ENCODE results near the gene KIAA1958. TPM values are rescaled to one million over a fixed set of nuclear protein-coding genes. Genes with fewer than 3 reads are reported as not detected.

Gene KIAA1958
- polyA plus RNA-seq, 1 of the 3 experiments (the other 2 are of a cell fraction) = 1.6 TPM

GRCh38 chr9:112477330-112477729 is 9.3 kb upstream of the KIAA1958 start (continued):
- TF ChIP-seq, protein P1, sequence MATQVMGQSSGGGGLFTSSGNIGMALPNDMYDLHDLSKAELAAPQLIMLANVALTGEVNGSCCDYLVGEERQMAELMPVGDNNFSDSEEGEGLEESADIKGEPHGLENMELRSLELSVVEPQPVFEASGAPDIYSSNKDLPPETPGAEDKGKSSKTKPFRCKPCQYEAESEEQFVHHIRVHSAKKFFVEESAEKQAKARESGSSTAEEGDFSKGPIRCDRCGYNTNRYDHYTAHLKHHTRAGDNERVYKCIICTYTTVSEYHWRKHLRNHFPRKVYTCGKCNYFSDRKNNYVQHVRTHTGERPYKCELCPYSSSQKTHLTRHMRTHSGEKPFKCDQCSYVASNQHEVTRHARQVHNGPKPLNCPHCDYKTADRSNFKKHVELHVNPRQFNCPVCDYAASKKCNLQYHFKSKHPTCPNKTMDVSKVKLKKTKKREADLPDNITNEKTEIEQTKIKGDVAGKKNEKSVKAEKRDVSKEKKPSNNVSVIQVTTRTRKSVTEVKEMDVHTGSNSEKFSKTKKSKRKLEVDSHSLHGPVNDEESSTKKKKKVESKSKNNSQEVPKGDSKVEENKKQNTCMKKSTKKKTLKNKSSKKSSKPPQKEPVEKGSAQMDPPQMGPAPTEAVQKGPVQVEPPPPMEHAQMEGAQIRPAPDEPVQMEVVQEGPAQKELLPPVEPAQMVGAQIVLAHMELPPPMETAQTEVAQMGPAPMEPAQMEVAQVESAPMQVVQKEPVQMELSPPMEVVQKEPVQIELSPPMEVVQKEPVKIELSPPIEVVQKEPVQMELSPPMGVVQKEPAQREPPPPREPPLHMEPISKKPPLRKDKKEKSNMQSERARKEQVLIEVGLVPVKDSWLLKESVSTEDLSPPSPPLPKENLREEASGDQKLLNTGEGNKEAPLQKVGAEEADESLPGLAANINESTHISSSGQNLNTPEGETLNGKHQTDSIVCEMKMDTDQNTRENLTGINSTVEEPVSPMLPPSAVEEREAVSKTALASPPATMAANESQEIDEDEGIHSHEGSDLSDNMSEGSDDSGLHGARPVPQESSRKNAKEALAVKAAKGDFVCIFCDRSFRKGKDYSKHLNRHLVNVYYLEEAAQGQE (IDR thresholded peaks at IDR 0.05; ENCODE audit: low read depth, low read length) = no peak
- TF ChIP-seq, protein P2, sequence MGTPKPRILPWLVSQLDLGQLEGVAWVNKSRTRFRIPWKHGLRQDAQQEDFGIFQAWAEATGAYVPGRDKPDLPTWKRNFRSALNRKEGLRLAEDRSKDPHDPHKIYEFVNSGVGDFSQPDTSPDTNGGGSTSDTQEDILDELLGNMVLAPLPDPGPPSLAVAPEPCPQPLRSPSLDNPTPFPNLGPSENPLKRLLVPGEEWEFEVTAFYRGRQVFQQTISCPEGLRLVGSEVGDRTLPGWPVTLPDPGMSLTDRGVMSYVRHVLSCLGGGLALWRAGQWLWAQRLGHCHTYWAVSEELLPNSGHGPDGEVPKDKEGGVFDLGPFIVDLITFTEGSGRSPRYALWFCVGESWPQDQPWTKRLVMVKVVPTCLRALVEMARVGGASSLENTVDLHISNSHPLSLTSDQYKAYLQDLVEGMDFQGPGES (IDR thresholded peaks at IDR 0.05; ENCODE audit: low read depth, low read length) = no peak
- no peak for TF ChIP-seq TAF1 (IDR thresholded peaks at IDR 0.05; ENCODE audit: borderline replicate concordance, low read depth, low read length)
- TF ChIP-seq TCF12 (IDR thresholded peaks at IDR 0.05) = no peak

- Histone ChIP-seq H3K27ac (ENCODE audit: low read depth in 2 of 2, low read length in 1 of 2) (no peak overlapping the region), H3K4me1 (ENCODE audit: control insufficient read depth in 1 of 2, insufficient read depth in 2 of 2, low read depth in 1 of 2, low read length in 1 of 2) (no peaks in the 10 kb centered on the region), H3F3A (replicated peaks; ENCODE audit: insufficient read depth) (peaks cover 3% of the 10 kb centered on the region), H3K27me3 (ENCODE audit: insufficient read depth) (no peaks in the 10 kb centered on the region), H3K9me3 (no peaks in the 10 kb centered on the region; the same call in 1 of the 2 replicates), H3K4me3 (ENCODE audit: low read depth in 2 of 2, low read length in 1 of 2) (no peak overlapping the region), H4K20me1 (ENCODE audit: insufficient read depth) (no peaks in the 10 kb centered on the region), H3K9ac (no peak overlapping the region), H3K79me2 (ENCODE audit: insufficient read depth) (no peaks in the 10 kb centered on the region), H3K9me2 (no peaks in the 10 kb centered on the region), H2AFZ (ENCODE audit: low read depth) (no peak overlapping the region), H3K4me2 (no peak overlapping the region), H3K36me3 (replicated peaks in 1 of 2; ENCODE audit: control insufficient read depth in 1 of 2, insufficient read depth in 2 of 2, low read length in 1 of 2) (peaks cover 0 to 10% of the 10 kb centered on the region in 2 experiments)
- TF ChIP-seq RAD21 (IDR thresholded peaks at IDR 0.05; ENCODE audit: low read length) (no peak), PBX3 (IDR thresholded peaks at IDR 0.05) (no peak), SIN3A (IDR thresholded peaks at IDR 0.05; ENCODE audit: borderline replicate concordance, low read depth, low read length) (no peak), FOSL2 (IDR thresholded peaks at IDR 0.05; ENCODE audit: borderline replicate concordance, low read depth) (no peak)
- ChIA-PET CTCF (interaction anchor here (0.6 kb wide), 1 partner anchor 239 kb away, joined by 3 read pairs; the partner anchor contains the start of gene INIP), POLR2A (no interaction called here)
- no peak for DNase-seq
Measured at GRCh38 chr9:112479221-112479620, 7.4 kb upstream of the KIAA1958 start.

- no peaks in the 10 kb centered on the region for H3K9me3 ChIP-seq
- no peaks in the 10 kb centered on the region for H4K20me1 ChIP-seq (ENCODE audit: insufficient read depth)
- H2AFZ ChIP-seq (ENCODE audit: low read depth) = no peak overlapping the region
- DNase-seq = no peak
- H3K4me2 ChIP-seq = no peak overlapping the region
- H3K27me3 ChIP-seq (ENCODE audit: insufficient read depth) = no peaks in the 10 kb centered on the region
- H3K4me3 ChIP-seq (ENCODE audit: low read depth in 2 of 2, low read length in 1 of 2) = no peak overlapping the region
- H3K9me2 ChIP-seq = no peaks in the 10 kb centered on the region
- H3K4me1 ChIP-seq (ENCODE audit: control insufficient read depth in 1 of 2, insufficient read depth in 2 of 2, low read depth in 1 of 2, low read length in 1 of 2) = peaks cover 6 to 17% of the 10 kb centered on the region in 2 experiments; a peak in 3 of 4 replicates
- no peak overlapping the region for H3K27ac ChIP-seq (ENCODE audit: low read depth in 2 of 2, low read length in 1 of 2)
- H3K79me2 ChIP-seq (ENCODE audit: insufficient read depth) = peaks cover 24% of the 10 kb centered on the region
- TF ChIP-seq EP300 (IDR thresholded peaks at IDR 0.05; ENCODE audit: borderline replicate concordance in 1 of 2, low read depth in 1 of 2, low read length in 1 of 2) = no peak
- no peak for TF ChIP-seq FOXM1 (IDR thresholded peaks at IDR 0.05; ENCODE audit: low read depth)
- no peak for TF ChIP-seq CHD2 (IDR thresholded peaks at IDR 0.05; ENCODE audit: low read length, partially characterized antibody)
- no peak for TF ChIP-seq FOSL2 (IDR thresholded peaks at IDR 0.05; ENCODE audit: borderline replicate concordance, low read depth)
- H3K9ac ChIP-seq = no peak overlapping the region
- H3F3A ChIP-seq (replicated peaks; ENCODE audit: insufficient read depth) = no peaks in the 10 kb centered on the region
- POLR2A ChIA-PET = no interaction called here
- CTCF ChIA-PET = interaction anchor here (0.6 to 1.4 kb wide), 3 partner anchors 11 to 223 kb away, joined by 3 to 4 read pairs (median 3); no protein-coding TSS in a partner anchor
- H3K36me3 ChIP-seq (replicated peaks in 1 of 2; ENCODE audit: control insufficient read depth in 1 of 2, insufficient read depth in 2 of 2, low read length in 1 of 2) = no peaks in the 10 kb centered on the region
- 92% methylated on average over 2 of the region's 2 CpGs for WGBS (ENCODE audit: low lambda C conversion rate)
Measured at GRCh38 chr9:112484607-112485006, 2.0 kb upstream of the KIAA1958 start.
